Activated CD4-positive, CD25-positive, alpha-beta regulatory T cell treated with anti-CD3 and anti-CD28 coated beads, Interleukin-2, amount 50 U/mL, for 16 hours (primary cell): ENCODE measurements around the gene KDM4C.

Experiments used
- DNase-seq: peaks from one replicate; pipeline ENCODE4 v3.0.0-alpha.2; 2020; ENCODE audit warnings: low read depth, low spot score

Gene KDM4C

GRCh38 chr9:7033076-7034045 lies 275.6 kb downstream of the KDM4C start:
- DNase-seq, result no peak

- no peak for DNase-seq
These were observed 279.4 kb downstream of the KDM4C start for GRCh38 chr9:7037176-7037575.

- DNase-seq, result no peak
These were observed 284.4 kb downstream of the KDM4C start for GRCh38 chr9:7042124-7042523.

- no peak for DNase-seq
These were observed 287.6 kb downstream of the KDM4C start for GRCh38 chr9:7045361-7045760.

GRCh38 chr9:7051711-7052110 lies 293.9 kb downstream of the KDM4C start:
- DNase-seq, result no peak

- no peak for DNase-seq
These were observed 296.1 kb downstream of the KDM4C start for GRCh38 chr9:7053903-7054302.

- DNase-seq, result no peak
These were observed 297.6 kb downstream of the KDM4C start for GRCh38 chr9:7055171-7055903.

- no peak for DNase-seq
These were observed 298.5 kb downstream of the KDM4C start for GRCh38 chr9:7056254-7056653.

- DNase-seq, result no peak
These were observed 300.7 kb downstream of the KDM4C start for GRCh38 chr9:7058473-7058872.

GRCh38 chr9:7067169-7067568 lies 309.4 kb downstream of the KDM4C start:
- no peak for DNase-seq

- DNase-seq, result no peak
These were observed 314.1 kb downstream of the KDM4C start for GRCh38 chr9:7071916-7072315.

- no peak for DNase-seq
These were observed 315.9 kb downstream of the KDM4C start for GRCh38 chr9:7073706-7074105.

- no peak for DNase-seq
These were observed 317.4 kb downstream of the KDM4C start for GRCh38 chr9:7075154-7075553.

GRCh38 chr9:7079051-7079450 lies 321.3 kb downstream of the KDM4C start:
- DNase-seq, result no peak

GRCh38 chr9:7081065-7081600 lies 323.4 kb downstream of the KDM4C start:
- DNase-seq, result no peak

GRCh38 chr9:7083192-7083591 lies 325.4 kb downstream of the KDM4C start:
- no peak for DNase-seq

GRCh38 chr9:7085357-7085756 lies 327.6 kb downstream of the KDM4C start:
- DNase-seq, result no peak

- no peak for DNase-seq
These were observed 328.6 kb downstream of the KDM4C start for GRCh38 chr9:7086389-7086788.

GRCh38 chr9:7088611-7089010 lies 330.8 kb downstream of the KDM4C start:
- DNase-seq, result no peak

GRCh38 chr9:7089406-7090193 lies 331.8 kb downstream of the KDM4C start:
- no peak for DNase-seq

- DNase-seq, result no peak
These were observed 335.3 kb downstream of the KDM4C start for GRCh38 chr9:7093040-7093439.

- DNase-seq, result no peak
These were observed 336.3 kb downstream of the KDM4C start for GRCh38 chr9:7094052-7094451.
